GM23248 (cell line): ENCODE measurements around the gene FARP1. TPM values are rescaled to one million over a fixed set of nuclear protein-coding genes. Genes with fewer than 3 reads are reported as not detected.

ENCODE experiments used
- DNase-seq: peaks from one replicate; pipeline ENCODE4 v3.0.0-alpha.2; 2015
- H2AFZ ChIP-seq: fragments of 200-600 bp; sonication (generic); 2 replicates; pipeline ENCODE4 v1.6.1; 2016; ENCODE audit warnings: antibody characterized with exemption
- H3F3A ChIP-seq: fragments of 200-600 bp; sonication (generic); 2 replicates; pipeline ENCODE4 v1.6.1; 2016; ENCODE audit warnings: mild to moderate bottlenecking, antibody characterized with exemption, mixed run types; ENCODE audit not compliant: insufficient read depth
- H3K27ac ChIP-seq: fragments of 200-600 bp; sonication (generic); 2 replicates; pipeline ENCODE4 v1.5.1; 2016; ENCODE audit warnings: mild to moderate bottlenecking
- H3K27me3 ChIP-seq: fragments of 200-600 bp; sonication (generic); replicated peaks from 2 replicates; pipeline ENCODE4 v1.6.1; 2016; ENCODE audit warnings: mild to moderate bottlenecking; ENCODE audit not compliant: insufficient read depth
- H3K36me3 ChIP-seq: fragments of 200-600 bp; sonication (generic); 2 replicates; pipeline ENCODE4 v1.6.1; 2016; ENCODE audit warnings: low read depth, mild to moderate bottlenecking
- H3K4me1 ChIP-seq: fragments of 200-600 bp; sonication (generic); 2 replicates; pipeline ENCODE4 v1.6.1; 2016; ENCODE audit warnings: mild to moderate bottlenecking; ENCODE audit not compliant: insufficient read depth
- H3K4me2 ChIP-seq: fragments of 200-600 bp; sonication (generic); one replicate; pipeline ENCODE4 v1.6.1; 2016; ENCODE audit warnings: mild to moderate bottlenecking; ENCODE audit not compliant: unreplicated experiment
- H3K4me3 ChIP-seq: fragments of 200-600 bp; sonication (generic); 2 replicates; pipeline ENCODE4 v1.5.1; 2016; ENCODE audit warnings: mild to moderate bottlenecking
- H3K79me2 ChIP-seq: fragments of 200-600 bp; sonication (generic); 2 replicates; pipeline ENCODE4 v1.6.1; 2016; ENCODE audit warnings: mild to moderate bottlenecking; ENCODE audit not compliant: insufficient read depth
- H3K9ac ChIP-seq: fragments of 200-600 bp; sonication (generic); 2 replicates; pipeline ENCODE4 v1.6.1; 2016; ENCODE audit warnings: mild to moderate bottlenecking
- H3K9me2 ChIP-seq: fragments of 200-600 bp; sonication (generic); 2 replicates; pipeline ENCODE4 v1.6.1; 2016; ENCODE audit warnings: mixed run types, mild to moderate bottlenecking, moderate library complexity; ENCODE audit not compliant: insufficient read depth
- H3K9me3 ChIP-seq: fragments of 200-600 bp; sonication (generic); one replicate; pipeline ENCODE4 v1.6.1; 2017; ENCODE audit warnings: low read depth
- H4K20me1 ChIP-seq: fragments of 200-600 bp; sonication (generic); 2 replicates; pipeline ENCODE4 v1.6.0; 2016; ENCODE audit not compliant: insufficient read depth
- EZH2 ChIP-seq: fragments of 200-600 bp; sonication (generic); IDR thresholded peaks from 2 replicates; pipeline ENCODE4 v1.6.1; 2018; ENCODE audit warnings: antibody characterized with exemption, mild to moderate bottlenecking; ENCODE audit not compliant: insufficient read depth, poor library complexity, severe bottlenecking
- EZH2phosphoT487 ChIP-seq: fragments of 200-600 bp; sonication (generic); IDR thresholded peaks from 2 replicates; pipeline ENCODE4 v1.6.1; 2018; ENCODE audit warnings: antibody characterized with exemption, moderate library complexity, mild to moderate bottlenecking, low read depth; ENCODE audit not compliant: insufficient read depth
- WGBS, 2 experiments: methylation state at CpG; one replicate each; pipeline ENCODE4 v1.1.6; 2015 to 2017; ENCODE audit warnings: low lambda C conversion rate in 2 of 2, low coverage in 1 of 2; ENCODE audit errors: missing lambda C conversion rate in 2 of 2; 5-methylcytosine and 5-hydroxymethylcytosine counted together
- in situ Hi-C: fragments of 300-500 bp; cut with MboI; formaldehyde crosslinking; loops from 2 replicates; pipeline ENCODE4 v1.15.0; 2020
- polyA plus RNA-seq: library from polyadenylated mRNA; unstranded; fragments of >200 nt; fragmentation: Nextera tagmentation; extraction: Ambion mirVana; gene quantifications from 2 replicates; pipeline ENCODE4 v1.2.1, GENCODE V29; 2016
- total RNA-seq: library from RNA; depleted of rRNA; stranded (reverse); fragments of >200 nt; shearing (Covaris generic); gene quantifications from 2 replicates; pipeline ENCODE4 v1.2.3, GENCODE V29; 2014

The FARP1 gene
- total and polyA plus RNA-seq, 2 experiments from 2014 or later, result 53.7 to 56.6 TPM

- Histone ChIP-seq H3K27ac (no peak overlapping the region), H3K27me3 (no peaks in the 10 kb centered on the region), H3K9ac (no peak overlapping the region), H3K4me1 (no peaks in the 10 kb centered on the region), H3K4me3 (no peak overlapping the region), H3K9me2 (no peaks in the 10 kb centered on the region), H3K36me3 (no peaks in the 10 kb centered on the region; the same call in 1 of the 2 replicates), H3K79me2 (peaks cover 99% of the 10 kb centered on the region), H3K4me2 (no peak overlapping the region), H4K20me1 (peaks cover 4% of the 10 kb centered on the region; the same call in 1 of the 2 replicates), H3F3A (no peaks in the 10 kb centered on the region), H2AFZ (no peak overlapping the region), H3K9me3 (no peaks in the 10 kb centered on the region)
- no peak for DNase-seq
- in situ Hi-C loops, result no loop called here
- TF ChIP-seq EZH2phosphoT487 (no peak), EZH2 (no peak)
- 87 to 89% methylated on average over 5 of the region's 5 CpGs for WGBS, 2 experiments
Observed at GRCh38 chr13:98158172-98158899, 15.4 kb downstream of the FARP1 start.

- no peaks in the 10 kb centered on the region for H3K27me3 ChIP-seq
- no peaks in the 10 kb centered on the region for H3K9me2 ChIP-seq
- peaks cover 99% of the 10 kb centered on the region for H3K79me2 ChIP-seq
- no peak overlapping the region for H3K4me2 ChIP-seq
- no peak overlapping the region for H3K9ac ChIP-seq
- in situ Hi-C loops, result no loop called here
- 0 out of 2 replicates have a peak, but pooled peaks cover 11% of the 10 kb centered on the region for H4K20me1 ChIP-seq
- H3F3A ChIP-seq, result no peaks in the 10 kb centered on the region
- 96 to 99% methylated on average over 5 of the region's 5 CpGs for WGBS, 2 experiments
- H3K4me3 ChIP-seq, result no peak overlapping the region
- H3K27ac ChIP-seq, result no peak overlapping the region
- DNase-seq, result no peak
- H3K36me3 ChIP-seq, result no peaks in the 10 kb centered on the region; the same call in 1 of the 2 replicates
- no peak overlapping the region for H2AFZ ChIP-seq
- no peaks in the 10 kb centered on the region for H3K9me3 ChIP-seq
- H3K4me1 ChIP-seq, result no peaks in the 10 kb centered on the region
- TF ChIP-seq EZH2phosphoT487 (no peak), EZH2 (no peak)
Observed at GRCh38 chr13:98162935-98163334, 20.0 kb downstream of the FARP1 start.

GRCh38 chr13:98169331-98169730 lies 26.4 kb downstream of the FARP1 start:
- Histone ChIP-seq H3F3A (peaks cover 36% of the 10 kb centered on the region), H3K27ac (no peak overlapping the region), H3K27me3 (no peaks in the 10 kb centered on the region), H3K9ac (no peak overlapping the region), H3K9me2 (no peaks in the 10 kb centered on the region), H3K9me3 (no peaks in the 10 kb centered on the region), H3K79me2 (peaks cover 79% of the 10 kb centered on the region), H3K36me3 (no peaks in the 10 kb centered on the region), H3K4me2 (no peak overlapping the region), H3K4me1 (peaks cover 34% of the 10 kb centered on the region), H3K4me3 (no peak overlapping the region), H4K20me1 (peaks cover under 1% of the 10 kb centered on the region; the same call in 1 of the 2 replicates), H2AFZ (no peak overlapping the region)
- TF ChIP-seq EZH2, result no peak
- TF ChIP-seq EZH2phosphoT487, result no peak
- DNase-seq, result no peak
- WGBS, 2 experiments, result 76 to 77% methylated on average over 3 of the region's 3 CpGs
- in situ Hi-C loops, result no loop called here

- Histone ChIP-seq H3K27me3 (no peaks in the 10 kb centered on the region), H3F3A (peaks cover 52% of the 10 kb centered on the region), H4K20me1 (no peaks in the 10 kb centered on the region; the same call in 1 of the 2 replicates), H3K4me2 (peak overlapping the region; percentile 89), H3K9me2 (no peaks in the 10 kb centered on the region), H3K36me3 (no peaks in the 10 kb centered on the region), H3K79me2 (peaks cover 79% of the 10 kb centered on the region), H3K4me3 (peak overlapping the region; percentile 59), H3K9me3 (no peaks in the 10 kb centered on the region), H3K9ac (peak overlapping the region; percentile 75), H3K27ac (peak overlapping the region; percentile 87), H3K4me1 (peaks cover 49% of the 10 kb centered on the region), H2AFZ (peak overlapping the region; percentile 8)
- WGBS, 2 experiments, result 10 to 12% methylated on average over 12 to 14 of the region's 14 CpGs
- TF ChIP-seq EZH2phosphoT487 (no peak), EZH2 (no peak)
- DNase-seq, result peak; percentile 78
- in situ Hi-C loops, result no loop called here
Observed at GRCh38 chr13:98171900-98172589, 29.2 kb downstream of the FARP1 start.
